Measurements from ENCODE around the gene FMO1.
"Not testable (repeated sequence)": the region's sequence is repeated elsewhere in the genome, so short reads cannot be mapped to it uniquely, and the experiment has no call there.

FMO1 gene

GRCh38 chr1:171292799-171293198, 44.5 kb downstream of the FMO1 start:
- no peak overlapping the region for H3K27ac ChIP-seq (ENCODE audit: low read depth, low read length, poor library complexity, severe bottlenecking)
- no peaks in the 10 kb centered on the region for H3F3A ChIP-seq (ENCODE audit: insufficient read depth, low read length)
- no peak overlapping the region for H3K4me2 ChIP-seq (ENCODE audit: low read length)
- no peaks in the 10 kb centered on the region for H3K36me3 ChIP-seq (ENCODE audit: insufficient read depth, low read length)
- H3K27me3 ChIP-seq (ENCODE audit: insufficient read depth, low read length), result peaks cover 3% of the 10 kb centered on the region; the same call in 1 of the 2 replicates
- H3K9ac ChIP-seq (ENCODE audit: low read length), result no peak overlapping the region
- no peaks in the 10 kb centered on the region for H3K9me3 ChIP-seq (ENCODE audit: low read length)
- H3K79me2 ChIP-seq (ENCODE audit: insufficient read depth, low read length), result no peaks in the 10 kb centered on the region
- no peaks in the 10 kb centered on the region for H3K9me2 ChIP-seq (ENCODE audit: low read depth, low read length)
- no peaks in the 10 kb centered on the region for H3K4me1 ChIP-seq (ENCODE audit: insufficient read depth, low read length, severe bottlenecking)
- H4K20me1 ChIP-seq (ENCODE audit: insufficient read depth, low read length), result no peaks in the 10 kb centered on the region
- H2AFZ ChIP-seq (ENCODE audit: low read length), result no peak overlapping the region
- no peak for TF ChIP-seq CTCF (IDR thresholded peaks at IDR 0.05; ENCODE audit: low read length)
- no peak for TF ChIP-seq EZH2 (IDR thresholded peaks at IDR 0.05; ENCODE audit: borderline replicate concordance, low read length)
- H3K4me3 ChIP-seq (ENCODE audit: low read depth, low read length, poor library complexity, severe bottlenecking), result no peak overlapping the region

GRCh38 chr1:171295383-171295782, 47.1 kb downstream of the FMO1 start:
- not testable (repeated sequence) for H3F3A ChIP-seq (ENCODE audit: insufficient read depth, low read length); H2AFZ ChIP-seq (ENCODE audit: low read length); H3K79me2 ChIP-seq (ENCODE audit: insufficient read depth, low read length); H3K36me3 ChIP-seq (ENCODE audit: insufficient read depth, low read length); H3K9me2 ChIP-seq (ENCODE audit: low read depth, low read length); H3K9me3 ChIP-seq (ENCODE audit: low read length); H4K20me1 ChIP-seq (ENCODE audit: insufficient read depth, low read length); H3K4me3 ChIP-seq (ENCODE audit: low read depth, low read length, poor library complexity, severe bottlenecking); H3K4me2 ChIP-seq (ENCODE audit: low read length); H3K9ac ChIP-seq (ENCODE audit: low read length); H3K27me3 ChIP-seq (ENCODE audit: insufficient read depth, low read length); H3K4me1 ChIP-seq (ENCODE audit: insufficient read depth, low read length, severe bottlenecking); H3K27ac ChIP-seq (ENCODE audit: low read depth, low read length, poor library complexity, severe bottlenecking)

- Histone ChIP-seq H3K4me2 (ENCODE audit: low read length) (no peak overlapping the region), H3K9me3 (ENCODE audit: low read length) (peaks cover 2% of the 10 kb centered on the region; the same call in 1 of the 2 replicates)
These were observed 47.5 kb downstream of the FMO1 start for GRCh38 chr1:171295821-171296220.

More at GRCh38 chr1:171295821-171296220, 47.5 kb downstream of the FMO1 start:
- Histone ChIP-seq H3K4me3 (ENCODE audit: low read depth, low read length, poor library complexity, severe bottlenecking) (no peak overlapping the region), H3K79me2 (ENCODE audit: insufficient read depth, low read length) (no peaks in the 10 kb centered on the region), H2AFZ (ENCODE audit: low read length) (no peak overlapping the region), H3K4me1 (ENCODE audit: insufficient read depth, low read length, severe bottlenecking) (no peaks in the 10 kb centered on the region), H3K27ac (ENCODE audit: low read depth, low read length, poor library complexity, severe bottlenecking) (no peak overlapping the region), H3K9ac (ENCODE audit: low read length) (no peak overlapping the region), H3K9me2 (ENCODE audit: low read depth, low read length) (no peaks in the 10 kb centered on the region), H3K27me3 (ENCODE audit: insufficient read depth, low read length) (peaks cover 3% of the 10 kb centered on the region; the same call in 1 of the 2 replicates), H3F3A (ENCODE audit: insufficient read depth, low read length) (no peaks in the 10 kb centered on the region), H4K20me1 (ENCODE audit: insufficient read depth, low read length) (no peaks in the 10 kb centered on the region), H3K36me3 (ENCODE audit: insufficient read depth, low read length) (no peaks in the 10 kb centered on the region)
- TF ChIP-seq CTCF (IDR thresholded peaks at IDR 0.05; ENCODE audit: low read length) (no peak), EZH2 (IDR thresholded peaks at IDR 0.05; ENCODE audit: borderline replicate concordance, low read length) (no peak)
